ENCODE data around the gene ZSWIM6.
A peak's percentile ranks its signal among the peaks of the same experiment; 100 is the strongest.

The ZSWIM6 gene

GRCh38 chr5:61307611-61308010 lies 24.4 kb upstream of the ZSWIM6 start:
- DNase-seq = no peak

GRCh38 chr5:61308712-61309111 lies 23.3 kb upstream of the ZSWIM6 start:
- no peak for DNase-seq

- no peak for DNase-seq
Measured at GRCh38 chr5:61309115-61309514, 22.9 kb upstream of the ZSWIM6 start.

GRCh38 chr5:61311056-61311610 lies 20.9 kb upstream of the ZSWIM6 start:
- DNase-seq = no peak

GRCh38 chr5:61311836-61312808 lies 19.9 kb upstream of the ZSWIM6 start:
- peak; percentile 60 to 79 for DNase-seq

GRCh38 chr5:61313960-61314681 lies 17.9 kb upstream of the ZSWIM6 start:
- peak; percentile 84 to 95 for DNase-seq

- DNase-seq = no peak
Measured at GRCh38 chr5:61318376-61318775, 13.7 kb upstream of the ZSWIM6 start.

GRCh38 chr5:61319388-61320146 lies 12.5 kb upstream of the ZSWIM6 start:
- DNase-seq = no peak

- no peak for DNase-seq
Measured at GRCh38 chr5:61320860-61321259, 11.2 kb upstream of the ZSWIM6 start.

- no peak for DNase-seq
Measured at GRCh38 chr5:61321669-61322068, 10.4 kb upstream of the ZSWIM6 start.

- DNase-seq = no peak
Measured at GRCh38 chr5:61322738-61323725, 9.0 kb upstream of the ZSWIM6 start.

GRCh38 chr5:61327760-61328753 lies 4.0 kb upstream of the ZSWIM6 start:
- peak in 1 of 2 experiments; percentile 49 for DNase-seq

GRCh38 chr5:61328791-61329549 lies 3.1 kb upstream of the ZSWIM6 start:
- no peak for DNase-seq

GRCh38 chr5:61329550-61330128 lies 2.4 kb upstream of the ZSWIM6 start:
- peak in 1 of 2 experiments; percentile 48 for DNase-seq

GRCh38 chr5:61330341-61330844 lies 1.7 kb upstream of the ZSWIM6 start:
- peak in 1 of 2 experiments; percentile 64 for DNase-seq

- peak; percentile 57 to 75 for DNase-seq
Measured at GRCh38 chr5:61330845-61331406, 1.1 kb upstream of the ZSWIM6 start.

- peak in 1 of 2 experiments; percentile 34 for DNase-seq
Measured at GRCh38 chr5:61332358-61332749, 296 bp downstream of the ZSWIM6 start.

- no peak for DNase-seq
Measured at GRCh38 chr5:61332851-61333320, 828 bp downstream of the ZSWIM6 start.

Data from SW 1271 (cell line).